HepG2 (cell line): ENCODE measurements around the gene FASTK. TPM values are rescaled to one million over a fixed set of nuclear protein-coding genes. Genes with fewer than 3 reads are reported as not detected.

Experiments used
- ARID4A ChIP-seq: sonication (generic); formaldehyde crosslinking; IDR thresholded peaks from 2 replicates; pipeline ENCODE4 v1.5.0; 2020; ENCODE audit warnings: mild to moderate bottlenecking, missing genetic modification reagents, borderline replicate concordance
- E2F1 ChIP-seq: sonication (generic); formaldehyde crosslinking; IDR thresholded peaks from 2 replicates; pipeline ENCODE4 v1.5.0; 2020; ENCODE audit warnings: missing genetic modification reagents
- HNF1A ChIP-seq, 2 experiments: sonication (generic) in 1 of 2; formaldehyde crosslinking in 1 of 2; IDR thresholded peaks; 2 replicates each; pipeline versions ENCODE4 v1.4.0 to v1.6.1; 2016 to 2020; ENCODE audit warnings: borderline replicate concordance in 1 of 2, low read depth in 1 of 2, mild to moderate bottlenecking in 1 of 2, missing genetic modification reagents in 1 of 2
- HOMEZ ChIP-seq: IDR thresholded peaks from 2 replicates; pipeline ENCODE4 v1.6.1; 2016; ENCODE audit warnings: low read depth
- KDM5B ChIP-seq: sonication (generic); formaldehyde crosslinking; IDR thresholded peaks from 2 replicates; pipeline ENCODE4 v1.4.0; 2020; ENCODE audit warnings: missing genetic modification reagents, mild to moderate bottlenecking, borderline replicate concordance
- KLF9 ChIP-seq: IDR thresholded peaks from 2 replicates; pipeline ENCODE4 v1.6.1; 2016; ENCODE audit warnings: low read depth
- NFIB ChIP-seq: sonication (generic); formaldehyde crosslinking; IDR thresholded peaks from 2 replicates; pipeline ENCODE4 v1.9.0; 2021; ENCODE audit warnings: missing genetic modification reagents, mild to moderate bottlenecking, borderline replicate concordance
- NFKBIZ ChIP-seq: IDR thresholded peaks from 2 replicates; pipeline ENCODE4 v1.6.1; 2018; ENCODE audit warnings: missing genetic modification reagents, missing compliant biosample characterization
- PHF21A ChIP-seq: sonication (generic); formaldehyde crosslinking; IDR thresholded peaks from 2 replicates; pipeline ENCODE4 v1.5.0; 2020; ENCODE audit warnings: mild to moderate bottlenecking, missing genetic modification reagents
- RBAK ChIP-seq: sonication (generic); formaldehyde crosslinking; IDR thresholded peaks from 2 replicates; pipeline ENCODE4 v1.5.1; 2020; ENCODE audit warnings: mild to moderate bottlenecking, missing genetic modification reagents
- RBM39 ChIP-seq: fragments of 200-400 bp; formaldehyde crosslinking; IDR thresholded peaks from one replicate; pipeline ENCODE4 v1.6.1; 2018; ENCODE audit warnings: antibody characterized with exemption, mild to moderate bottlenecking, low read depth, low read length; ENCODE audit not compliant: poor library complexity, severe bottlenecking
- SALL2 ChIP-seq: sonication (generic); formaldehyde crosslinking; IDR thresholded peaks from 2 replicates; pipeline ENCODE4 v1.8.1; 2023; ENCODE audit warnings: mild to moderate bottlenecking, missing genetic modification reagents, inconsistent platforms
- TOE1 ChIP-seq: sonication (generic); formaldehyde crosslinking; IDR thresholded peaks from 2 replicates; pipeline ENCODE4 v1.4.0; 2020; ENCODE audit warnings: mild to moderate bottlenecking, missing genetic modification reagents
- ZNF773 ChIP-seq: sonication (generic); formaldehyde crosslinking; IDR thresholded peaks from 2 replicates; pipeline ENCODE4 v1.4.0; 2020; ENCODE audit warnings: missing genetic modification reagents, borderline replicate concordance
- polyA plus RNA-seq, 8 experiments: library from polyadenylated mRNA; depleted of rRNA in 3 of 8; stranded (reverse) in 7 of 8; unstranded in 1 of 8; fragments of >200 nt; fragmentation: Illumina TruSeq in 4 of 8; extraction: Trizol in 4 of 8; gene quantifications; 2 replicates each; pipeline versions ENCODE4 v1.2.1 to v1.2.3, GENCODE V29; 2011 to 2016; ENCODE audit warnings: low read depth in 4 of 8, missing spikeins in 1 of 8, mixed read lengths in 1 of 8; ENCODE audit not compliant: insufficient read depth in 1 of 8
- total RNA-seq, 5 experiments: library from RNA; depleted of rRNA; stranded (reverse); fragments of >200 nt; fragmentation: Illumina TruSeq; extraction: Trizol; gene quantifications; 2 replicates each; pipeline ENCODE4 v1.2.3, GENCODE V29; 2016; ENCODE audit warnings: low read depth in 1 of 5

The FASTK gene
- total and polyA plus RNA-seq, 2 of the 13 experiments (the other 11 are each of a cell fraction or from before 2014, with no cell fraction given), result 52.9 to 55.7 TPM

GRCh38 chr7:151060416-151061212 is 20.0 kb downstream of the FASTK start (continued):
- TF ChIP-seq TOE1 (CRISPR knock-in tag) (no peak), KDM5B (0 out of 2 replicates have a peak, but pooled peaks have one; percentile 25), E2F1 (CRISPR knock-in tag) (no peak), ZNF773 (no peak), SALL2 (CRISPR knock-in tag) (no peak), RBAK (CRISPR knock-in tag) (no peak), RBM39 (no peak), NFIB (CRISPR knock-in tag) (no peak), HNF1A (IDR thresholded peaks at IDR 0.05; ENCODE audit: low read depth) (no peak), HNF1A (CRISPR knock-in tag; IDR thresholded peaks at IDR 0.05; ENCODE audit: borderline replicate concordance) (no peak), NFKBIZ (CRISPR knock-in tag) (no peak), KLF9 (CRISPR knock-in tag) (no peak), ARID4A (CRISPR knock-in tag) (no peak), HOMEZ (CRISPR knock-in tag) (no peak), PHF21A (CRISPR knock-in tag) (no peak)
